Cardiac fibroblast (primary cell): Measurements from ENCODE around the gene IL6.

Source experiments
- DNase-seq, 2 donors: peaks; one replicate each; pipeline versions ENCODE4 v3.0.0 to v3.0.0-alpha.2; 2010; ENCODE audit warnings: low read depth in 2 of 2
- H3K4me3 ChIP-seq, 2 donors: replicated peaks in 1 of 2; 1 replicate in 1 of 2; 2 replicates in 1 of 2; pipeline ENCODE4 v1.5.1; 2011; ENCODE audit warnings: low read depth in 2 of 2, low read length in 2 of 2, mild to moderate bottlenecking in 2 of 2, moderate library complexity in 1 of 2
- TF ChIP-seq, protein P1 (sequence below): IDR thresholded peaks from one replicate; pipeline ENCODE4 v1.5.1; 2011; ENCODE audit warnings: low read depth, mild to moderate bottlenecking, low read length, inconsistent platforms

Gene IL6

DNA sequence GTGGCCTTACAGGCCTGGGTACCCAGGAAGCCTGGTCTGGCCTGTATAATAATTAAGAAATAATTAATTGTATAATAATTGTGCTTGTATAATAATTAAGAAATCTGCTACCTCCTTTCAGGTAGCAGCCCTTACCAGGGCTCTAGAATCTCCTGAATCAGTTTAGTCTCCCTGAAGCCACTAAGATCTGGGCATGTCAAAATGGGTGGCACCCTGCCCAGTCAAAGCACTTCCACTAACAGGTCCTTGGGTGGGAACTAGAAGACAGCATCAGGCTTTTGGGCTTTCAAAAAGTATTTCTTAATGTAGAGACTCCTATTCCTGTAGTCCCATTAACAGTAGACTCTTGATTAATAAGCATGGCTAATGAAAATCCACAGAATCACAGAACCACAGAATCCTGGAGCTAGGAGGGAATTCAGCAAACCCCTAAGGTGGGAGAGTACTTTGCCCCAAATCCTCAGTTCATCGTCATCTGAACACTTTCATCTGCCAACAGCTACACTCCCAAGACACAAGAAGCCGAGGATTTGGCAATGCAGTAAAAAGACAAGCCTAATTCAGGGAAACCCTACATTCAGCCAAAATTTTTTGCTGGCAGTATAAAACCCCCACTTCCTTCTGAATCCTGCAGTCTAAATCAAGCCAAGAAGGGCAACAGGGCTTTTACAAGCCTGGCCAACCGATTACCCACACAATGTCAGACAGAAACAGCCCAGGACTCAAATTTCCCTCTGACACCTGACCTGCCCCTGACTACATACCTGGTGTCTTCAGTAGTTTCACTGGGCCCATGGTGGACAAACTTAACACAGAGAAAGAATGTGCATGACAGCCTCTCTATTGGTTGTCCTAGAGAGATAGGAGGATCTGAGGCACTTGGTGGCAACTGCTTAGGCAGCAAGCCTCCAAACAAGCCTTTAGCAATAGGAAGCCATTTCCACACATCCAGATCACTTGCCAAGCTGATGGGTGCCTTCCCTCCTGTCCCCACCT, 5.9 kb upstream of the IL6 start:
- peak in 1 of 2 donors; percentile 84 for DNase-seq
- H3K4me3 ChIP-seq, result no peak overlapping the region
- TF ChIP-seq, protein P1, sequence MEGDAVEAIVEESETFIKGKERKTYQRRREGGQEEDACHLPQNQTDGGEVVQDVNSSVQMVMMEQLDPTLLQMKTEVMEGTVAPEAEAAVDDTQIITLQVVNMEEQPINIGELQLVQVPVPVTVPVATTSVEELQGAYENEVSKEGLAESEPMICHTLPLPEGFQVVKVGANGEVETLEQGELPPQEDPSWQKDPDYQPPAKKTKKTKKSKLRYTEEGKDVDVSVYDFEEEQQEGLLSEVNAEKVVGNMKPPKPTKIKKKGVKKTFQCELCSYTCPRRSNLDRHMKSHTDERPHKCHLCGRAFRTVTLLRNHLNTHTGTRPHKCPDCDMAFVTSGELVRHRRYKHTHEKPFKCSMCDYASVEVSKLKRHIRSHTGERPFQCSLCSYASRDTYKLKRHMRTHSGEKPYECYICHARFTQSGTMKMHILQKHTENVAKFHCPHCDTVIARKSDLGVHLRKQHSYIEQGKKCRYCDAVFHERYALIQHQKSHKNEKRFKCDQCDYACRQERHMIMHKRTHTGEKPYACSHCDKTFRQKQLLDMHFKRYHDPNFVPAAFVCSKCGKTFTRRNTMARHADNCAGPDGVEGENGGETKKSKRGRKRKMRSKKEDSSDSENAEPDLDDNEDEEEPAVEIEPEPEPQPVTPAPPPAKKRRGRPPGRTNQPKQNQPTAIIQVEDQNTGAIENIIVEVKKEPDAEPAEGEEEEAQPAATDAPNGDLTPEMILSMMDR, result no peak

DNA sequence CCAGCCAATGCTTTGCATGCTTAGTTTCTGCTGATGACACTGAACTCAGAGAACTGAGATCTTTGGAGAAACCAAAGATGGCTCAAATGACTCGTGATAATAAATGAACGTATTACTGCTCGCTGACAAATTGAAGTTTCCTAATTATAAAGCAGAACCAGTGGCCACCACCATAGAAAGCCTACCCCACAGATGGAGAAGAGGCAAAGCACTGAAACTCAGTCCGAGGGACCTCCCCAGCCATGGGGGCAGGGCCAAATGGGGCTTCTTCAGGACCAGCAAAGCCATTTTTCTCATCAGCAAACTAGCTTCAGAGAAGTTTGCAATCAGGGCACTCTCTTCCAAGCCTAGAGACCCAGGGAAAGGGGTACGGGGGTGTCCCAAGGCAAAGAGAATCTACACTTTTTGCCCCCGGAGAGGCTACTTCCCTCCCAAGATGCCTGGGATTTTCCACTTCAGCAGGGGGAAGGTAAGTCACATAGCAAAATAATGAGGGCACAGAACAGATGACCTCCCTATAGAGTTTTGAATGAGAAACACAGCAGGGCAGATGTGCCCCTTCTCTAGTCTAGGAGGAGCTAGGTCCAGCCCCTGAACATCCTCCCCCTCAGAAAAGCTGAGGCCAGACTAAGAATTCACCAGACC, 4.3 kb upstream of the IL6 start:
- DNase-seq, result no peak
- TF ChIP-seq, protein P1, result no peak
- no peak overlapping the region for H3K4me3 ChIP-seq

DNA sequence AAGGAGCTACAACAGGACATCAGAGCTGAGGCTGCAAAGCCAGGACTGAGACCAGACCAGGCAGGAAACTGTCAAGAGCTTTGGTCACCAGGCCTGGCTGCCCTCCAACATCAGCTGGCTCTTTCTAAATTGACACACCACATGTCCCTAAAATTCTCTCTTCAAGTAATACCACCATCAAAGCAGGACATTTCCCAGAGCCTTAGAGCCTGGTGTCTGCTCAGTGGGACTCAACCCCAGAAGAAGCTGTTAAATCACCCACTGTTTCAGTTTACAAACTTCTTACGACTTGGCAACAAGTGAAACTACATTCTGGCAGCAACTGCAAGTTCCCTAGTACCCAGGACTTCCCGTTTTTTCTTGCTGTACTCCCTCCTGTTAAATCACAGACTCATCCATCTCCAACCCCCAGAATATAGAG, 3.8 kb upstream of the IL6 start:
- peak; percentile 49 to 67 for DNase-seq
- TF ChIP-seq, protein P1, result no peak

DNA sequence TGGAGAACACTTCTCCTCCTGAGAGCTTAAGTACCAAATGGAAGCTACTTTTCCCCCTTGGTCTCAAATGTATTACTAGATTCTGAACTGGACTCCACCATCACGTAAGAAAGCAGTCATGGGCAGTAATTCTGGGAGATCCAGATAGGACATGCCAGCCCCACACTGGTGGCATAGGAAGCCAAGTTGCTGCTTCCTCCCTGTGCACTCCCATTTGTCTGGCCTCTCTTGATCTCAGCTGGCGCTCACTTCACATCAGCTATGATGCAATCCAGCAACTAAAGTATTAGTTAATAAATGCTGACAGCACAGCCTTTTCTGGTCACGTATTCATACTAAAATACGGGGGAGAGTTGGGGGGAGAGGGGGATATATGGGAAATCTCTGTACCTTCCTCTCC, 3.4 kb upstream of the IL6 start:
- H3K4me3 ChIP-seq, result no peak overlapping the region
- peak; percentile 49 to 71 for DNase-seq
- TF ChIP-seq, protein P1, result no peak

More for the DNA sequence above, 3.8 kb upstream of the IL6 start:
- H3K4me3 ChIP-seq, result no peak overlapping the region

DNA sequence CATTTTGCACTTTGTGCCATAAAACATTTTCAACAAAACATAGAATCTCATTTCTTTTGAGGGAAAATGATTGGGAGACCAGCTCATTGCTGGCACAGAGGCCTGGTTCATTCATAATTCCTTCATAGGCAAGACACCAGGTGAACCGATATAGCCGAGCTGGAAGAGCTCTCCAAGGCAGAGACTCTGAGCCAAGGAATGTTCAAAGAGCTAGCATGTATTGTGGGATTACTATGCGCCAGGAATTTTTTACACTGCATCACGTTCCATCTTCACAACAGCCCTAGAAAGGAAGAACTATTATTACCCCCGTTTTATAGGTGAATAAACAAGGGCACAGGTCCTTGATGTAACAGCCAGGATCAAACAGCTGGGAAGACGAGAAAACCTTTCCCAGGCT, 2.1 kb upstream of the IL6 start:
- H3K4me3 ChIP-seq, result no peak overlapping the region
- peak in 1 of 2 donors; percentile 17 for DNase-seq
- TF ChIP-seq, protein P1, result no peak

DNA sequence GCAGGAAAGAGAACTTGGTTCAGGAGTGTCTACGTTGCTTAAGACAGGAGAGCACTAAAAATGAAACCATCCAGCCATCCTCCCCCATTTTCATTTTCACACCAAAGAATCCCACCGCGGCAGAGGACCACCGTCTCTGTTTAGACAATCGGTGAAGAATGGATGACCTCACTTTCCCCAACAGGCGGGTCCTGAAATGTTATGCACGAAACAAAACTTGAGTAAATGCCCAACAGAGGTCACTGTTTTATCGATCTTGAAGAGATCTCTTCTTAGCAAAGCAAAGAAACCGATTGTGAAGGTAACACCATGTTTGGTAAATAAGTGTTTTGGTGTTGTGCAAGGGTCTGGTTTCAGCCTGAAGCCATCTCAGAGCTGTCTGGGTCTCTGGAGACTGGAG, 1.4 kb upstream of the IL6 start:
- H3K4me3 ChIP-seq, result no peak overlapping the region
- TF ChIP-seq, protein P1, result no peak
- DNase-seq, result peak; percentile 29 to 47
